HG02970 (cell line): ENCODE results near the gene IL1F10.
"Not testable (repeated sequence)": the region's sequence is repeated elsewhere in the genome, so short reads cannot be mapped to it uniquely, and the experiment has no call there.

ENCODE experiments used
- ATAC-seq: cut with Tn5 transposase; IDR thresholded peaks from one replicate; pipeline ENCODE4 v1.9.1; 2021; ENCODE audit warnings: mild to moderate bottlenecking, moderate library complexity, moderate number of reproducible peaks; ENCODE audit not compliant: unreplicated experiment, low FRiP score

Gene IL1F10

DNA sequence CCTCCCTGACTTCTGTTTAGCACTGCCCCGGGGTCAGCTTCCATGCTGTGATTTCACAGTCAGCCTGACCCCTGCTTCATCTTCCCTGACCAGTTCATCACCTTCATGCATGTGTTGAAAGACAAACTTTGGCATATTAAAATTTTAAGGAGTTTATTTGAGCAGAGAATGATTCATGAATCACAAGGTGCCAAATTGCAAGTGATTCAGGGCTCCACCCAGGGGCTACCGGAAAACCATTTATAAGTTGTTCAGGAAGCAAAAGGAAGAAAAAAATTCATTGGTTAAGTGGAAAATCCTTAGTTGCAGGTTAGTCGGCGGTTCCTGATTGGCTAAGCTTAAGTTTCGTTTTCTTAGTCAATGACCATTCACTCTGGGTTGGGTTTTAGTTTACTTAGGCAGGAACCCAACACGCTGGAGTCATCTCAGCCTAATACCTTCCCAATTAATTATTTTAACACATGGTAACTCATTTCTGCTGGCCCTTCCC, 10.6 kb downstream of the IL1F10 start:
- ATAC-seq = no peak

DNA sequence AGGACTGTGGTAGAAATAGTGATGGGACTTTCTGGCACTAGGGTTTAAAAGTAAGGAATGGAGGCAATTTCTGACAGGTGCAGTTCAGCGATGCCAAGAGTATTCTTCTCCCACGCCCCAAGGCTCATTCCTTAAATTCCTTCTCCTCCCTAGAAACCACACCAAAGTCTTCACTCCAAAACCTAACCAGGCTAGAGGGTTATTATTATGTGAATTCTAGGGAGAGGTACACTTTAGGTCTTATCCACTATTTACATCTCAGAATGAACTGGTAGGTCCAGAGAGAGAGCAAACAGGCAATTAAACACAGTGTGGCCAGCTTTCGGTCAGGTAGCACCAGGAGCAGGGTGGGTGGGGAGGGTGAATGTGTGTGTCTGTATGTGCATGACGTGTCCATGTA, 11.4 kb downstream of the IL1F10 start:
- ATAC-seq = no peak

DNA sequence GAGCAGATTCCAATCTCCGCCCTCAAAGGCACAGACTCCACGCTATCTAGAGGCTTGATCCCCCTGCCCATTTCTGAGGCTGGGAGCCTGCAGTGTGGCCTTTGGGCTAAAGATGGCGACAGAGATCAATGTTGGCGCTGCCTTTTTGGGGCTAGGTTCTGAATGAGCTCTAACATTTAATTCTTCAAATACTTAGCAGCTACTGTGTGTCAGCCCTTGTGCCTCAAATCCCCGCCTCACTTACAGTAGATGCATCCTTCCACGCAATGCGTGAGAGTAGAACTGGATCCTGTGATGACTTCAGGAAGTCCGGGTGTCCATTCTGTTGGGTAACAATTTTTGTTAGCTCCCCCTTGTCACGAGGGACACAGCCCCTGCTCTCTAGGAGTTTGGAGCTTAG, 12.4 kb downstream of the IL1F10 start:
- ATAC-seq = no peak

DNA sequence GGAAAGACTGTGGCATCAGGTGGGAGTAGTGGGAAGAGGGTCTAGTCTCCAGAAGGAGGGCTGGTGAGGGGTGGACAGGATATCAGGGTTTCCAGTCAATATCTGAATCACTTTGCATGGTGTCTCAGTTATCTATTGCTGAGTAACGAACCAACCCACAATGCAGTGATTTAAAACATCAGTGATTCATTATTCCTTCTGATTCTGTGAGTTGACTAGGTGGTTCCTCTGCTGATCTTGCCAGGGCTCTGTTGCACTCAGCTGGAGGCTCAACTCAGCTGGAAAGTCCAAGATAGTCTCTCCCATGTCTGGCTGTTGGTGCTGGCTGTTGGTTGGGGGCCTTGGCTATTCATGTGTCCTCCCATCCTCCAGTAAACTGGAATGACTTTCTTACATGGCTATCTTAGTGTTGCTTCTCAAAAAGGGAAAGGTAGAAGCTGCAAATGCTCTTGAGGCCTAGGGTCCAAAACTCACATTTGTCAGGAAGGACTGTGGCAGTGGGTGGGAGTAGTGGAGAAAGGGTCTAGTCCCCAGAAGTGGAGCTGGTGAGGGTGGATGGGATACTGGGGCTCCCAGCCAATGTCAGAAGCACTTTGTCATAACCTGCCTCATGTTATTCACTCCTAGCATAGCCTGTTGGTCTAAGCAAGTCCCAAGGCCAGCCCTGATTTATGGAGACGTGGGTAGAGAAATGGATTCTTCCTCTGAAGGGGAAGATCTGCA, 13.9 kb downstream of the IL1F10 start:
- no peak for ATAC-seq

DNA sequence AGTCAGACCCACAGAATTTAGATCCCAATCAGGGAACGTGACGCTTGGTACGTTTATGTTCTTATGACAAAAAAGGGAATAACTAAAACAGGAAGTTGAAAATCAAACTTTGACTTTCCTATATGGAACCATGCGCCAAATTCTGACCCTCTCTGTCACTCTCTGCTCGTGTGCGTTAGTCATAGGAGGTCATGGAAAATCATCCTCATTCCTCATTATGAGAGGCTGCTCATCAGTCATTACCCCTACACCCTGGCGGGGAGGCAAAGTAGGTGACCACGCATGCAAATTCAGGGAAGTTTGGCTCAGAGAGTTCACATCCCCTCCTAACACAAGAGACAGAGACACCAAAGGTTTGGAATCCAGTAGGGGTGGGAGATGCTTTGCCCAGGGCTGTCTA, 15.5 kb downstream of the IL1F10 start:
- no peak for ATAC-seq

DNA sequence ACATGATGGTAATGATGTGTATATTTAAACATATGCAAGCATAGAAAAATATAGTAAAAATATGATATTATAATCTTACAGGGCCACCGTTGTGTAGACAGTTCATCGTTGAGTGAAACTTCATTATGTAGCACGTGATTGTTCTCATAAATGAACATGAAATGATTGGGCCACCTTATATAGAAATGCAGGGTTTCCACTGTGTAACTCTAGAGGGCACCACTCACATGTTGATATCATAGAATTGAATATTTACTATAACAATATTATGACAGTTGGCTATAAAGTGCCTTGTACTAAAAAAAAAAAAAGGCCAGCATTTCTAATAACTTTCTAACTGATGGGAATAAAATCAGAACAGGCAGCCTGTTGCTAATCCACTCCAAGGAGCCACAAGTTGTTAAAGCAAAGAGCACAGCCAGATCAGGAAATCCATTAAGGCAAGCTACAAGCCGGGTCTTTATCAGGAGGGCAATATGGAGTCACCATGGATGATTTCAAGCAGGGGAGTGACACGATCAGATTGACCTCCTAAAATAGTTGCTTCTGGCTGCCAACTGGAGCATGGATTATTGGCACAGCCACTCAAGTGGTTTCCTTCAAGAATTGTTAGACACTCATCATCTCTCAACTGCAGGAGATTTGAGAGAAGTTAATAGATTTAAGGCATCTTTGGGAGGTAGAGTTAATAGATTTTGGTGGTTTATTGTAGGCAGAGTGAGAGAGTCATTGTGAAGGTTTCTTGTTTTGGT, 16.7 kb downstream of the IL1F10 start:
- ATAC-seq = no peak

DNA sequence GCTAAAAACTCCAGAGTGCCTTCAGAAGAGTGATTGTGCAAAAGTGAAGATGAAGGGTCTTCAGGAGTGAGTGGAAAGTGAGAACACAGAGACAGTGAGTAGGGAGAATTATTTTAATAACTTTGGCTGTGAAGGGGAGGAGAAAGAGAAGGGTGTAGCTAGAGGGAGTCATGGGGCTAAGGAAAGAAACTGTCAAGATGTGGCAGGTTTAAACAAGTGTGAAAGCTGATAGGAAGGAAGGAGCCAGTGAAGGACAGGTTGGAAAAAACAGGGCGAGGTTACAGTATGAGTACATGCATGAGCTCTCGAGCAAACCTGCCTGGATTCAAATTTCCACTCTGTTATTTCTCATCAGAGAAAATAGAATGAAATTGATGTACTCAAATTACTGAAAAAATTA, 17.8 kb downstream of the IL1F10 start:
- no peak for ATAC-seq

DNA sequence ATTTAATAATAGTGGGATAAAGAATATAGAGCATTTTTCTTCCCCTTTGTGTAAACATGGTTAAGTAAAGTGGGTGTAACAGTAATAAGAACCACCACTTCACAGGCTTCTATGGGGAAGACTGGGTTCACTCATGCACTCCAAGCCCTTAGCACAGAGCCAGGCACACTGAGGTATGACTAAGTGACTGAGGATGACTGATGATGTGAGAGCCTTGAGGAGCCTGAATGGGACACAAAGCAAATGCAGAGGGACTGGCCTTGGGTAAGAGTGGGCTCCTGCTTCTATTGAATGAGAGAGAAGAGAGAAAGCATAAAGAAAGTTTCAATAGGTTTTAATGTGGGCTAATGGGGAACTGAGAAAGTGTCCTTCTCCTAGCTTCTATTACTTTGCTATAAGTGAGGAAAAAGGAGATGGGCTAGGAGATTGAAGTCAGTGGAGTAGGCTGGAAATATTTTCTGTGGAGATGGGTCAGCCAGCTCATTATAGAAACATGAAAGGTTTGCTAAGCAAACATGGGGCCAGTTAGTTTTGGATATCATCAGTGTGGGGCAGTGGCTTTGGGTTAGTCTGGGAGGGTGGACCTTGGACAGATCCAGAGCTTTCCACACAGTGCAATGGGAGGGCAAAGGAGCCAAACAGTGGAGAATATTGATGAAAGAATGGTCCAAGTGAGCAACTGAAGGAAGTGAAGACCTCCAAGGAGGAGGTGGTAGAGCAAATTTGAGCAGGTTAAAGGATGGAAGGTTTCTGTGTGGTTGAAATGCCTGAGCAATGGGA, 20.6 kb downstream of the IL1F10 start:
- no peak for ATAC-seq

DNA sequence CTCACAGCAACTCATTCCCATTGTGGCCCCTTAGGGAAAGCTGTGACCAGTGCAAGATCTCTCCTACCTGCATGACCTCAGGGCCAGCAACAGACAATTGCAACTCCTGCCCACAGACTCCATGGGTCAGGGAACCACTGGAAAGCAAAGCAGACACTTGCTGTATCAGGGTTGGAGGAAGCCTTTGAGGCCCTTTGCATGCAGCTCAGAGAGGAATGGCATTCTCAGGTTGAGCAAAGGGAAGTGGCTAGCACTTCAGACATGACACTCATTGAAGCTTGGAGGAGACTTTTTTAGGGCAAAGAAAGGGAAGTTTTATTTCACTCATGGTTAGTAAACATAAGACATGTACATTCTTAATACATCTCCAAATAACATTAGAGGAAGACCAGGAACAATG, 22.1 kb downstream of the IL1F10 start:
- ATAC-seq = no peak

DNA sequence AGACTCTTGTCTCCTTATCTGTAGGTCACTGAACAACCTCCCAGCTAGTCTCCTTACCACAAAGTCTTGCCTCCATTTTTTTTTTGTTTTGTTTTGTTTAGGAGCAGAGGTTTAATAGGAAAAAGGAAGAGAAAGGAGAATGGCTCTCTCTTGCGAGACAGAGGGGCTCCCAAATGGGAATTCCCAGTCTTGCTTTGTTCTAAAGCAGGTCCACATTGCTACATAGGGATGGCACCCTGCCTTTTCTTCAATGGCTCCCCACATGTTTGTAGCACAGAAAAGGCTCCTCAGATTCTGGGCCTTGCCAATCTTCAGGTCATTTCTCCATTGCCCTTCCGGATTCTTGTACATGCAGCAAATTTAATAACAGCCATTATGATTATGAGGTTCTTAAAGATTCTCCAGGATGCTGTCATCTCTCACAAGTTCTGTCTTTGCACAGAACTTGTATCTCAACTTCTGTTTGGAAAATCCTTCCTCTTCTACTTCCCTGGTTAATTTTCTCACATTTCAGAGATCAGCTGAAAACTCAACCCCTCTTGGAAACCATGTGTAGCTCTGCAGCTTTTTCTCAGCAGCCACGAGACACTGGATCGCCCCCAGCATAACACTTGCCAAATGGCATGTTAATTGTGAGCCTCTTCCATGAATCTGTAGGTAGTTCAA, 23.6 kb downstream of the IL1F10 start:
- ATAC-seq = no peak

DNA sequence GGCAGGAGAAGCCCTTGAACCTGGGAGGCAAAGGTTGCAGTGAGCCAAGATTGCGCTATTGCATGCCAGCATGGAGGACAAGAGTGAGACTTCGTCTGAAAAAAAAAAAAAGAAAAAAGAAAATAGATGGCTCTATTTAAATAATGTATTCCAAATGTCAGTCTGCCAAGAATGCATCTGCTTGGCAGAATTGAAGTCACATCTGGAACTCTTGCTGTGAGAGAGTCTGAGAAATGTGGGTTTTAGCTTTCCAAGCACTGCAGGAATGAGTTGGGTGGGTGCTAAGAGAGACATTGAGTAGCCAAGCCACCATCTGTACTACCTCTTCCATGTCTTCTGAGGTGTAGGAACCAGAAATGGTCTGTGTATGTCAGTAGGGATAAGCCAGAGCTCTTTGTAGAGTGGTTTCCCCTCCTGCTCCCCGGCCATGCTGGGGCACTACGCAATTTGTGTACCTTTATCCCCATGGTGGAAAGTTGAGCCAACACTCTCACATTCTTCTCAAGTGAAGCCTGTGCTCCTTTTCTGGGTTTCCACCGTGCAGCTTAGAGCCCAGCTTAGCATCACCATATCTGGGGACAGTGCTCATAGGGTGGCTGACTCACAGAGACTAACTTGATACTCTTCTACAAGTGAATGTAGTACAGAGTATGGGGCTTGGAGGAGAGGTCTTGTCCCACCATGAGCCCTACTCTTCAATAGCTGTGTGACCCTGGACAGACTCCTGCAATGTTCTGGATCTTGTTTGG, 25.3 kb downstream of the IL1F10 start:
- no peak for ATAC-seq

DNA sequence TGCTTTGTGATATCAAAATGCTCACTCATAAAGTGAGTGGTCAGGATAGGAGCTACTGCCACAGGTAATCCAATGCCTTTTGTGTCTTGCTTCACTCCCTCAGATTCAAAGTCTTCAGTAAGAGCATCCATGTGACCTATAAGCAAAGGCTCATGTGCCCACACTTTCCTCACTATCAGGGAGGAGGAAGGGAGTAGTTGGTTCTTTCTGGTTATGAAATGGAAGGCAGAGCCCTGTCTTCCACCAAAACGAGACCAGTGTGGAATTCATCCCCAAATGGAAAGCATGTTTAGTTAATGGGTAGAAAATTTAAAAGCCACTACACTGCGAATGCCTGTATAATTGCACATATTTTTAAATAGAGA, 25.8 kb downstream of the IL1F10 start:
- ATAC-seq = no peak

DNA sequence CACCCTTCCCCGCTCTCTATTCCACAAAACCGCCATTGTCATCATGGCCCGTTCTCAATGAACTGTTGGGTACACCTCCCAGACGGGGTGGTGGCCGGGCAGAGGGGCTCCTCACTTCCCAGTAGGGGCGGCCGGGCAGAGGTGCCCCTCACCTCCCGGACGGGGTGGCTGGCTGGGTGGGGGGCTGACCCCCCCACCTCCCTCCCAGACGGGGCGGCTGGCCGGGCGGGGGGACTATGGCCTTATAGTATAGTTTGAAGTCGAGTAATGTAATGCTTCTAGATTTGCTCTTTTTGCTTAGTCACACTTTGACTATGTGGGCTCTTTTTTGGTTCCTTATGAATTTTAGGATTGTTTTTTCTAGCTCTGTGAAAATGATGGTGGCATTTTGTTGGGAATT, 28.5 kb downstream of the IL1F10 start:
- not testable (repeated sequence) for ATAC-seq

DNA sequence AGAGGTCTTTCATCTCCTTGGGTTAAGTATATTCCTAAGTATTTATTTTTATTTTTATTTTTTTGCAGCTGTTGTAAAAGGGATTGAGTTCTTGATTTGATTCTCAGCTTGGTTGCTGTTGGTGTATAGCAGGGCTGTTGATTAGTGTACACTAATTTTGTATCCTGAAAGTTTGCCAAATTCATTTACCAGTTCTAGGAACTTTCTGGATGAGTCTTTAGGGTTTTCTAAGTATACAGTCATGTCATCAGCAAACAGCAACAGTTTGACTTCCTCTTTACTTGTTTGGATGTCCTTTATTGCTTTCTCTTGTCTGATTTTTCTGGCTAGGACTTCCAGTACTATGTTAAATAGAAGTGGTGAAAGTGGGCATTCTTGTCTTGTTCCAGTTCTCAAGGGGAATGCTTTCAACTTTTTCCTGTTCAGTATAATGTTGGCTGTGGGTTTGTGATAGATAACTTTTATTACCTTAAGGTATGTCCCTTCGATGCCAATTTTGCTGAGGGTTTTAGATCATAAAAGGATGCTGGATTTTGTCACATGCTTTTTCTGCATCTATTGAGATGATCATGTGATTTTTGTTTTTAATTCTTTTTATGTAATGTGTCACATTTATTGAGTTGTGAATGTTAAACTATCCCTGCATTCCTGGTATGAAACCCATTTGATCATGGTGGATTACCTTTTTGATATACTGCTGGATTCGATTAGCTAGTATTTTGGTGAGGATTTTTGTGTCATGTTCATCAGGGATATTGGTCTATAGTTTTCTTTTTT, 29.3 kb downstream of the IL1F10 start:
- not testable (repeated sequence) for ATAC-seq

DNA sequence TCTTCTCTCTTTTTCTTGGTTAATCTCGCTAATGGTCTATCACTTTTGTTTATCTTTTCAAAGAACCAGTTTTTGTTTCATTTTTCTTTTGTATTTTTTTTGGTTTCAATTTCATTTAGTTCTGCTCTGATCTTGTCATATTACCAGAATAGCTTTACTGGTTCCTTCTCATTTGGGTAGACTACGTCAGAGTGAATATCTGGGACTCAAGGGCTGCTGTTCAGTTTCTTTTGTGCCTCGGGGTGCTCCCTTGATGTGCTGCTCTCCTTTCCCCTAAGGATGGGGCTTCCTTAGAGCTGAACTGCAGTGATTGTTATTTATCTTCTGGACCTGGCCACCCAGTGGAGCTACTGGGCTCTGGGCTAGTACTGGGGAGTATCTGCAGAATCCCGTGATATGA, 30.3 kb downstream of the IL1F10 start:
- no peak for ATAC-seq

DNA sequence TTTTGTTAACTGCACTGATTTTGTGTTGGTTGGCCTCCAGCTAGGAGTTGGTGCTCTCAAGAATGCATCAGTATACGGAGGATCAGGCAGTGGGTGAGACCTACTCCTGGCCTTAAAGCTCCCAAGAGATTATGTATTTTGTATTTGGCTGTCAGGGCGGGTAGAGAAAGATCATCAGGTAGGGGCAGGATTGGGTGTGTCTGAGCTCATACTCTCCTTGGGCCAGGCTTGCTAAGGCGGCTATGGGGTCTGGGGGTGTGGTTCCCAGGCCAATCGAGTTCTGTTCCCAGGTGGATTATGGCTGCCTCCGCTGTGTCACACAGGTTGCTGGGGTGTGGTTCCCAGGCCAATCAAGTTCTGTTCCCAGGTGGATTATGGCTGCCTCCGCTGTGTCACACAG, 30.8 kb downstream of the IL1F10 start:
- ATAC-seq = no peak

DNA sequence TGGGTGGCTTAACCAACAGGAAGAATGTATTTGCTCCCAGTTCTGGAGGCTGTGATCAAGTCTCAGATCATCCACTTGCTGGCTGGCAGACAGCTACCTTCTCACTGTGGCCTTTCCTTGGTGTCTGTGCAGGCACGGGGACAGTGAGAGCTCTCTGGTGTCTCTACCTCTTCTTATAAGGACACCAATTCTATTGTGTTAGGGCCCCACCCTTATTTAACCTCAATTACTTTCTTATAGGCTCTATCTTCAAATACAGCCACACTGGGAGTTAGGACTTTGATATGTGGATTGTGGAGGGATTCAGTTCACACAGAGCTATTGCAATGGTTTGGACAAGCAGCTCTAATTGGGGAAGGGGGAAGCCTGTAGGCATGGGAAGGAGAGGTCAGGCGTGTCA, 34.4 kb downstream of the IL1F10 start:
- no peak for ATAC-seq

DNA sequence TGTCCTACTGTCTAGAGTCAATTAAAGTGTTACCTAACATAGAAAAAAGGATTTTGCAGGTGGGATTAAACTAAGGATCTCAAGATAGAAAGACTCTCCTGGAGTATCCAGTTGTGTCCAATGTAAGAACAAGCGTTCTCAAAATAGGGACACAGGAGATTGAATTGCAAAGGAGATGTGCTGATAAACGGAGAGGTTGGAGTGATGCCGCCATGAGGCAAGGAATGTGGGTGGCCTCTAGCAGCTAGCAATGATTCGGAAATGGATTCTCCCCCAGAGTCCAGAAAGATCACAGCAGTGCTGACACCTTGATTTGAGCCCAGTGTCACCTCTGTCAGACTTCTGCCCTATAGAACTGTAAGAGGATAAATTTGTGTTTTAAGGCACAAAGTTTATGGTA, 35.5 kb downstream of the IL1F10 start:
- ATAC-seq = no peak

DNA sequence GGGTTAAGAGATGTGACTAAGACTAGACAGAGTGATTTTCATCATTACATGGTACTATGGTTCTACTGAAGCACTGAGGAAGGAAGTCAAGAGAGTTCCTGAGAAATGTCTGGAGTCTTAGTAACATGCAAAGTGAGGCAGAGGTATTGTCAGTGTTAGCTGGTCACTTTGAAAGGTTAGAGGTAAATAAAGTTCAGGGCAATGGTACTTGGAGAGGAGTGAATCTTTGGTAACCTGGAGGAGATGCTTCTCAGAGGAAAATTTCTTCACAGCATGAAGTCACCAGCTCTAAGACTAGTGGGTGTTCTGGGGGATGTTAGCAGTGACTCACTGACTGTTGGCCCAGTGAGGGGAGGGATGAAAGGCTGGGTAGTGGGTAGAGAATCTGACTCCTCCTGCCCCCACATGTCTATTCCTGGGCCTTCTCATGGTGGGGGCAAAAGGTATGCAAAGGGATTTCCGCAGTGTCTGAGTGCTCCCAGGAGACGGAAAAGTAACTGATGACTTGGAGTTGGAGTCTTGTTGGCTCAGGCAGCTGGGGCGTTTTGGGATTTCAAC, 36.4 kb downstream of the IL1F10 start:
- no peak for ATAC-seq
